ENCODE measurements around the gene LILRB5.
"Not testable (repeated sequence)": the region's sequence is repeated elsewhere in the genome, so short reads cannot be mapped to it uniquely, and the experiment has no call there.

Gene LILRB5

GRCh38 chr19:54209058-54209810 is 47.8 kb downstream of the LILRB5 start:
- H3K27ac ChIP-seq = peak overlapping the region; percentile 58

GRCh38 chr19:54208784-54209057 is 48.4 kb downstream of the LILRB5 start:
- TF ChIP-seq ZFX (IDR thresholded peaks at IDR 0.05; ENCODE audit: borderline replicate concordance) (no peak), CTCF (IDR thresholded peaks at IDR 0.05) (no peak)
- peak overlapping the region; percentile 58 for H3K27ac ChIP-seq

More at GRCh38 chr19:54209058-54209810, 47.8 kb downstream of the LILRB5 start:
- TF ChIP-seq ZFX (IDR thresholded peaks at IDR 0.05; ENCODE audit: borderline replicate concordance) (no peak), CTCF (IDR thresholded peaks at IDR 0.05) (no peak)

GRCh38 chr19:54207983-54208783 is 48.9 kb downstream of the LILRB5 start:
- no peak for TF ChIP-seq ZFX (IDR thresholded peaks at IDR 0.05; ENCODE audit: borderline replicate concordance)
- peak overlapping the region; percentile 58 for H3K27ac ChIP-seq

GRCh38 chr19:54207676-54207982 is 49.4 kb downstream of the LILRB5 start:
- TF ChIP-seq ZFX (IDR thresholded peaks at IDR 0.05; ENCODE audit: borderline replicate concordance) = no peak
- no peak for TF ChIP-seq CTCF (IDR thresholded peaks at IDR 0.05)
- peak overlapping the region; percentile 58 for H3K27ac ChIP-seq

- not testable (repeated sequence) for H3K27ac ChIP-seq
These were observed 49.9 kb downstream of the LILRB5 start for GRCh38 chr19:54207193-54207592.

- no peak for TF ChIP-seq ZFX (IDR thresholded peaks at IDR 0.05; ENCODE audit: borderline replicate concordance)
- no peak for TF ChIP-seq CTCF (IDR thresholded peaks at IDR 0.05)
- no peak overlapping the region for H3K27ac ChIP-seq
These were observed 50.3 kb downstream of the LILRB5 start for GRCh38 chr19:54206831-54207177.

GRCh38 chr19:54206030-54206830 is 50.8 kb downstream of the LILRB5 start:
- no peak overlapping the region for H3K27ac ChIP-seq
- TF ChIP-seq ZFX (IDR thresholded peaks at IDR 0.05; ENCODE audit: borderline replicate concordance) = no peak
- no peak for TF ChIP-seq CTCF (IDR thresholded peaks at IDR 0.05)
